HEK293 (cell line): Measurements from ENCODE around the gene C1orf226.

Source experiments
- CTCF ChIA-PET: fragments of 350-600 bp; formaldehyde crosslinking; extraction: SDS; loops from one replicate; lab custom pipeline; 2021; ENCODE audit warnings: antibody characterized with exemption; lab: Yijun Ruan, JAX
- POLR2A ChIA-PET: fragments of 300-600 bp; formaldehyde crosslinking; extraction: SDS; loops from one replicate; lab custom pipeline; 2020; ENCODE audit warnings: antibody characterized with exemption, inconsistent platforms; lab: Yijun Ruan, JAX
- H3K27ac ChIP-seq: fragments of 200-500 bp; sonication (Bioruptor generic); 2 replicates; pipeline ENCODE4 v1.5.1; 2014; ENCODE audit warnings: low read depth, low read length, control low read depth, inconsistent platforms; ENCODE audit errors: extremely low read depth
- H3K36me3 ChIP-seq, 2 experiments: fragments of 200-500 bp in 1 of 2; sonication (Bioruptor generic) in 1 of 2; 1 replicate in 1 of 2; 2 replicates in 1 of 2; pipeline ENCODE4 v1.5.1; 2014 to 2017; ENCODE audit warnings: inconsistent platforms in 2 of 2, low read length in 2 of 2; ENCODE audit not compliant: control insufficient read depth in 2 of 2, insufficient read depth in 1 of 2
- H3K4me1 ChIP-seq: fragments of 200-500 bp; sonication (Bioruptor generic); 2 replicates; pipeline ENCODE4 v1.5.1; 2014; ENCODE audit warnings: mild to moderate bottlenecking, low read length, inconsistent platforms; ENCODE audit not compliant: control insufficient read depth, insufficient read depth
- H3K4me3 ChIP-seq: 2 replicates; pipeline ENCODE4 v1.5.1; 2011; ENCODE audit warnings: low read depth, mild to moderate bottlenecking, control low read depth, low read length, moderate library complexity
- H3K9me3 ChIP-seq: fragments of 200-500 bp; sonication (Bioruptor generic); 2 replicates; pipeline ENCODE4 v1.5.1; 2014; ENCODE audit warnings: low read depth, low read length, inconsistent platforms; ENCODE audit not compliant: control insufficient read depth, insufficient read depth
- BCL11A ChIP-seq: fragments of 450-650 bp; formaldehyde crosslinking; IDR thresholded peaks from 2 replicates; pipeline ENCODE4 v1.5.1; 2016; ENCODE audit warnings: low read depth, missing biosample characterization, missing genetic modification characterization
- EGR2 ChIP-seq: fragments of 450-650 bp; formaldehyde crosslinking; IDR thresholded peaks from 2 replicates; pipeline ENCODE4 v1.5.1; 2016; ENCODE audit warnings: low read depth, missing biosample characterization, missing genetic modification characterization
- GLIS1 ChIP-seq: fragments of 450-650 bp; formaldehyde crosslinking; IDR thresholded peaks from 2 replicates; pipeline ENCODE4 v1.5.1; 2016; ENCODE audit warnings: missing biosample characterization, missing genetic modification characterization
- MEIS1 ChIP-seq: sonication (generic); formaldehyde crosslinking; IDR thresholded peaks from 2 replicates; pipeline ENCODE4 v1.8.1; 2022; ENCODE audit warnings: missing genetic modification reagents, mild to moderate bottlenecking, borderline replicate concordance
- MYNN ChIP-seq: fragments of 450-650 bp; formaldehyde crosslinking; IDR thresholded peaks from 2 replicates; pipeline ENCODE4 v1.5.1; 2016; ENCODE audit warnings: missing biosample characterization, missing genetic modification characterization, borderline replicate concordance
- MZF1 ChIP-seq: fragments of 450-650 bp; formaldehyde crosslinking; IDR thresholded peaks from 2 replicates; pipeline ENCODE4 v1.5.1; 2017; ENCODE audit warnings: missing biosample characterization, missing genetic modification characterization, borderline replicate concordance
- ZEB2 ChIP-seq: fragments of 450-650 bp; formaldehyde crosslinking; IDR thresholded peaks from 2 replicates; pipeline ENCODE4 v1.5.1; 2016; ENCODE audit warnings: missing biosample characterization, missing genetic modification characterization
- ZFHX2 ChIP-seq: fragments of 450-650 bp; formaldehyde crosslinking; conservative IDR thresholded peaks from 2 replicates; pipeline ENCODE4 v1.5.1; 2016; ENCODE audit warnings: missing biosample characterization, missing genetic modification characterization
- ZNF18 ChIP-seq: fragments of 450-650 bp; formaldehyde crosslinking; IDR thresholded peaks from 2 replicates; pipeline ENCODE4 v1.5.1; 2016; ENCODE audit warnings: missing biosample characterization, missing genetic modification characterization
- ZNF202 ChIP-seq: fragments of 450-650 bp; formaldehyde crosslinking; IDR thresholded peaks from 2 replicates; pipeline ENCODE4 v1.5.1; 2016; ENCODE audit warnings: missing biosample characterization, missing genetic modification characterization, borderline replicate concordance
- ZNF292 ChIP-seq: fragments of 450-650 bp; formaldehyde crosslinking; IDR thresholded peaks from 2 replicates; pipeline ENCODE4 v1.5.1; 2016; ENCODE audit warnings: low read depth, missing biosample characterization, missing genetic modification characterization, borderline replicate concordance
- ZNF302 ChIP-seq: fragments of 450-650 bp; formaldehyde crosslinking; IDR thresholded peaks from 2 replicates; pipeline ENCODE4 v1.5.1; 2016; ENCODE audit warnings: missing biosample characterization, missing genetic modification characterization, low read depth
- ZNF311 ChIP-seq: fragments of 450-650 bp; formaldehyde crosslinking; IDR thresholded peaks from 2 replicates; pipeline ENCODE4 v1.5.1; 2017; ENCODE audit warnings: missing biosample characterization, missing genetic modification characterization, borderline replicate concordance
- ZNF558 ChIP-seq: fragments of 450-650 bp; formaldehyde crosslinking; IDR thresholded peaks from 2 replicates; pipeline ENCODE4 v1.5.1; 2016; ENCODE audit warnings: missing biosample characterization, missing genetic modification characterization
- ZNF571 ChIP-seq: fragments of 450-650 bp; formaldehyde crosslinking; IDR thresholded peaks from 2 replicates; pipeline ENCODE4 v1.5.0; 2017; ENCODE audit warnings: missing biosample characterization, missing genetic modification characterization
- ZNF626 ChIP-seq: fragments of 450-650 bp; sonication (Bioruptor Pico); formaldehyde crosslinking; IDR thresholded peaks from 2 replicates; pipeline ENCODE4 v1.5.1; 2018; ENCODE audit warnings: missing biosample characterization, missing genetic modification characterization, inconsistent platforms
- ZNF629 ChIP-seq: fragments of 450-650 bp; formaldehyde crosslinking; IDR thresholded peaks from 2 replicates; pipeline ENCODE4 v1.5.1; 2017; ENCODE audit warnings: missing biosample characterization, missing genetic modification characterization
- ZNF660 ChIP-seq: fragments of 450-650 bp; IDR thresholded peaks from 2 replicates; pipeline ENCODE4 v1.5.1; 2018; ENCODE audit warnings: missing biosample characterization, mild to moderate bottlenecking, missing genetic modification characterization
- ZNF792 ChIP-seq: fragments of 450-650 bp; formaldehyde crosslinking; IDR thresholded peaks from 2 replicates; pipeline ENCODE4 v1.5.1; 2016; ENCODE audit warnings: missing biosample characterization, missing genetic modification characterization
- TF ChIP-seq, protein P1 (sequence below): fragments of 450-650 bp; formaldehyde crosslinking; IDR thresholded peaks from 2 replicates; pipeline ENCODE4 v1.5.1; 2017; ENCODE audit warnings: missing biosample characterization, missing genetic modification characterization
- TF ChIP-seq, protein P2 (sequence below): fragments of 450-650 bp; formaldehyde crosslinking; IDR thresholded peaks from 2 replicates; pipeline ENCODE4 v1.5.1; 2017; ENCODE audit warnings: missing biosample characterization, missing genetic modification characterization
- TF ChIP-seq, protein P3 (sequence below): fragments of 450-650 bp; formaldehyde crosslinking; IDR thresholded peaks from 2 replicates; pipeline ENCODE4 v1.5.1; 2016; ENCODE audit warnings: missing biosample characterization, missing genetic modification characterization

C1orf226 gene

GRCh38 chr1:162384601-162385279, 3.2 kb downstream of the C1orf226 start:
- CTCF ChIA-PET, result no interaction called here
- H3K27ac ChIP-seq, result no peak overlapping the region
- H3K4me3 ChIP-seq, result no peak overlapping the region
- H3K9me3 ChIP-seq, result no peaks in the 10 kb centered on the region
- TF ChIP-seq, protein P1, sequence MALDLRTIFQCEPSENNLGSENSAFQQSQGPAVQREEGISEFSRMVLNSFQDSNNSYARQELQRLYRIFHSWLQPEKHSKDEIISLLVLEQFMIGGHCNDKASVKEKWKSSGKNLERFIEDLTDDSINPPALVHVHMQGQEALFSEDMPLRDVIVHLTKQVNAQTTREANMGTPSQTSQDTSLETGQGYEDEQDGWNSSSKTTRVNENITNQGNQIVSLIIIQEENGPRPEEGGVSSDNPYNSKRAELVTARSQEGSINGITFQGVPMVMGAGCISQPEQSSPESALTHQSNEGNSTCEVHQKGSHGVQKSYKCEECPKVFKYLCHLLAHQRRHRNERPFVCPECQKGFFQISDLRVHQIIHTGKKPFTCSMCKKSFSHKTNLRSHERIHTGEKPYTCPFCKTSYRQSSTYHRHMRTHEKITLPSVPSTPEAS (tag by site-specific recombination), result no peak
- TF ChIP-seq, protein P2, sequence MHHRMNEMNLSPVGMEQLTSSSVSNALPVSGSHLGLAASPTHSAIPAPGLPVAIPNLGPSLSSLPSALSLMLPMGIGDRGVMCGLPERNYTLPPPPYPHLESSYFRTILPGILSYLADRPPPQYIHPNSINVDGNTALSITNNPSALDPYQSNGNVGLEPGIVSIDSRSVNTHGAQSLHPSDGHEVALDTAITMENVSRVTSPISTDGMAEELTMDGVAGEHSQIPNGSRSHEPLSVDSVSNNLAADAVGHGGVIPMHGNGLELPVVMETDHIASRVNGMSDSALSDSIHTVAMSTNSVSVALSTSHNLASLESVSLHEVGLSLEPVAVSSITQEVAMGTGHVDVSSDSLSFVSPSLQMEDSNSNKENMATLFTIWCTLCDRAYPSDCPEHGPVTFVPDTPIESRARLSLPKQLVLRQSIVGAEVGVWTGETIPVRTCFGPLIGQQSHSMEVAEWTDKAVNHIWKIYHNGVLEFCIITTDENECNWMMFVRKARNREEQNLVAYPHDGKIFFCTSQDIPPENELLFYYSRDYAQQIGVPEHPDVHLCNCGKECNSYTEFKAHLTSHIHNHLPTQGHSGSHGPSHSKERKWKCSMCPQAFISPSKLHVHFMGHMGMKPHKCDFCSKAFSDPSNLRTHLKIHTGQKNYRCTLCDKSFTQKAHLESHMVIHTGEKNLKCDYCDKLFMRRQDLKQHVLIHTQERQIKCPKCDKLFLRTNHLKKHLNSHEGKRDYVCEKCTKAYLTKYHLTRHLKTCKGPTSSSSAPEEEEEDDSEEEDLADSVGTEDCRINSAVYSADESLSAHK (tag by site-specific recombination), result no peak
- TF ChIP-seq ZNF571 (tag by site-specific recombination), result no peak
- TF ChIP-seq ZNF302, result no peak
- no peak for TF ChIP-seq ZNF202 (tag by site-specific recombination)
- peak; percentile 61 for TF ChIP-seq GLIS1 (tag by site-specific recombination)
- TF ChIP-seq, protein P3, sequence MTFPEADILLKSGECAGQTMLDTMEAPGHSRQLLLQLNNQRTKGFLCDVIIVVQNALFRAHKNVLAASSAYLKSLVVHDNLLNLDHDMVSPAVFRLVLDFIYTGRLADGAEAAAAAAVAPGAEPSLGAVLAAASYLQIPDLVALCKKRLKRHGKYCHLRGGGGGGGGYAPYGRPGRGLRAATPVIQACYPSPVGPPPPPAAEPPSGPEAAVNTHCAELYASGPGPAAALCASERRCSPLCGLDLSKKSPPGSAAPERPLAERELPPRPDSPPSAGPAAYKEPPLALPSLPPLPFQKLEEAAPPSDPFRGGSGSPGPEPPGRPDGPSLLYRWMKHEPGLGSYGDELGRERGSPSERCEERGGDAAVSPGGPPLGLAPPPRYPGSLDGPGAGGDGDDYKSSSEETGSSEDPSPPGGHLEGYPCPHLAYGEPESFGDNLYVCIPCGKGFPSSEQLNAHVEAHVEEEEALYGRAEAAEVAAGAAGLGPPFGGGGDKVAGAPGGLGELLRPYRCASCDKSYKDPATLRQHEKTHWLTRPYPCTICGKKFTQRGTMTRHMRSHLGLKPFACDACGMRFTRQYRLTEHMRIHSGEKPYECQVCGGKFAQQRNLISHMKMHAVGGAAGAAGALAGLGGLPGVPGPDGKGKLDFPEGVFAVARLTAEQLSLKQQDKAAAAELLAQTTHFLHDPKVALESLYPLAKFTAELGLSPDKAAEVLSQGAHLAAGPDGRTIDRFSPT (tag by site-specific recombination), result no peak
- no peak for TF ChIP-seq BCL11A
- TF ChIP-seq ZNF558 (tag by site-specific recombination), result no peak
- TF ChIP-seq, all 188 proteins: peak for 1
- Histone ChIP-seq H3K4me1 (no peaks in the 10 kb centered on the region), H3K36me3 (peaks cover 0 to 16% of the 10 kb centered on the region in 2 experiments; a peak in 1 of 3 replicates)
- POLR2A ChIA-PET, result no interaction called here

- Histone ChIP-seq H3K36me3 (peaks cover 0 to 16% of the 10 kb centered on the region in 2 experiments; a peak in 1 of 3 replicates), H3K4me3 (no peak overlapping the region), H3K4me1 (no peaks in the 10 kb centered on the region), H3K27ac (no peak overlapping the region), H3K9me3 (no peaks in the 10 kb centered on the region)
- ChIA-PET CTCF (no interaction called here), POLR2A (no interaction called here)
- TF ChIP-seq, protein P3 (tag by site-specific recombination), result no peak
- TF ChIP-seq ZNF626, result no peak
- TF ChIP-seq ZNF18 (tag by site-specific recombination), result no peak
- TF ChIP-seq ZNF311 (tag by site-specific recombination), result no peak
- no peak for TF ChIP-seq ZEB2 (tag by site-specific recombination)
- peak; percentile 30; the same call in 1 of the 2 replicates for TF ChIP-seq ZFHX2 (tag by site-specific recombination)
- TF ChIP-seq ZNF292 (tag by site-specific recombination), result no peak
- TF ChIP-seq ZNF660 (tag by site-specific recombination), result no peak
- peak; percentile 80 for TF ChIP-seq EGR2 (tag by site-specific recombination)
- no peak for TF ChIP-seq MZF1 (tag by site-specific recombination)
- TF ChIP-seq ZNF792, result no peak
- TF ChIP-seq MYNN (tag by site-specific recombination), result no peak
- TF ChIP-seq ZNF629 (tag by site-specific recombination), result no peak
- no peak for TF ChIP-seq MEIS1
Observed at GRCh38 chr1:162385280-162385623, 3.7 kb downstream of the C1orf226 start.
